GM12878 (cell line): Measurements from ENCODE around the gene ZNF777. TPM values are rescaled to one million over a fixed set of nuclear protein-coding genes. Genes with fewer than 3 reads are reported as not detected.

ENCODE experiments used
- CHD2 ChIP-seq: IDR thresholded peaks from 2 replicates; pipeline ENCODE4 v1.6.1; 2011; ENCODE audit warnings: low read depth, low read length, improper control_type of control experiment, borderline replicate concordance
- CHD4 ChIP-seq: fragments of 200-600 bp; sonication (generic); IDR thresholded peaks from 2 replicates; pipeline ENCODE4 v1.6.1; 2016; ENCODE audit warnings: mild to moderate bottlenecking
- FOXM1 ChIP-seq: IDR thresholded peaks from 2 replicates; pipeline ENCODE4 v1.6.1; 2012; ENCODE audit warnings: low read depth, mild to moderate bottlenecking, inconsistent platforms, low read length, moderate library complexity
- IKZF1 ChIP-seq: fragments of 450-650 bp; conservative IDR thresholded peaks from 2 replicates; pipeline ENCODE4 v1.6.1; 2017; ENCODE audit warnings: antibody characterized with exemption, mild to moderate bottlenecking
- PAX5 ChIP-seq: IDR thresholded peaks from 2 replicates; pipeline ENCODE4 v1.6.1; 2011; ENCODE audit warnings: low read depth, low read length, borderline replicate concordance
- POU2F2 ChIP-seq: IDR thresholded peaks from 3 replicates; pipeline ENCODE4 v1.6.1; 2011; ENCODE audit warnings: low read depth, mild to moderate bottlenecking, low read length, borderline replicate concordance
- SMAD1 ChIP-seq: fragments of 450-650 bp; IDR thresholded peaks from 2 replicates; pipeline ENCODE4 v1.6.1; 2018; ENCODE audit warnings: mild to moderate bottlenecking, low read depth; ENCODE audit not compliant: partially characterized antibody
- TCF7 ChIP-seq: IDR thresholded peaks from 2 replicates; pipeline ENCODE4 v1.6.1; 2014; ENCODE audit warnings: antibody characterized with exemption, borderline replicate concordance
- ZNF592 ChIP-seq: fragments of 450-650 bp; IDR thresholded peaks from 2 replicates; pipeline ENCODE4 v1.6.1; 2017; ENCODE audit warnings: mild to moderate bottlenecking, moderate library complexity
- polyA plus RNA-seq, 11 experiments: library from polyadenylated mRNA; depleted of rRNA in 4 of 11; unstranded in 6 of 11; stranded (reverse) in 5 of 11; fragments of >200 nt; fragmentation: Nextera tagmentation in 4 of 11; fragmentation: Illumina TruSeq in 1 of 11; extraction: Ambion mirVana in 4 of 11; extraction: Trizol in 1 of 11; gene quantifications; 1 replicate in 1 of 11; 2 replicates in 10 of 11; pipeline versions ENCODE4 v1.2.1 to v1.2.3, GENCODE V29; 2011 to 2016; ENCODE audit warnings: inconsistent platforms in 2 of 11, missing spikeins in 2 of 11, low read depth in 1 of 11
- total RNA-seq, 4 experiments: library from RNA; depleted of rRNA in 3 of 4; stranded (reverse); fragments of >200 nt in 3 of 4; fragmentation: Illumina TruSeq in 1 of 4; extraction: Trizol in 1 of 4; gene quantifications; 2 replicates each; pipeline versions ENCODE4 v1.2.1 to v1.2.3, GENCODE V29; 2013 to 2021
- TF ChIP-seq, protein P1 (sequence below): IDR thresholded peaks from 2 replicates; pipeline ENCODE4 v1.6.1; 2012; ENCODE audit warnings: mild to moderate bottlenecking, low read depth, low read length

ZNF777 gene
- total and polyA plus RNA-seq, 10 of the 15 experiments (the other 5 are each of a cell fraction or from before 2014, with no cell fraction given) = 0.03 to 16.0 (median 3.7) TPM

- TF ChIP-seq ZNF592 (no peak), SMAD1 (no peak), PAX5 (no peak), POU2F2 (no peak), CHD4 (no peak), IKZF1 (no peak), CHD2 (no peak), TCF7 (no peak), FOXM1 (no peak)
- TF ChIP-seq, protein P1, sequence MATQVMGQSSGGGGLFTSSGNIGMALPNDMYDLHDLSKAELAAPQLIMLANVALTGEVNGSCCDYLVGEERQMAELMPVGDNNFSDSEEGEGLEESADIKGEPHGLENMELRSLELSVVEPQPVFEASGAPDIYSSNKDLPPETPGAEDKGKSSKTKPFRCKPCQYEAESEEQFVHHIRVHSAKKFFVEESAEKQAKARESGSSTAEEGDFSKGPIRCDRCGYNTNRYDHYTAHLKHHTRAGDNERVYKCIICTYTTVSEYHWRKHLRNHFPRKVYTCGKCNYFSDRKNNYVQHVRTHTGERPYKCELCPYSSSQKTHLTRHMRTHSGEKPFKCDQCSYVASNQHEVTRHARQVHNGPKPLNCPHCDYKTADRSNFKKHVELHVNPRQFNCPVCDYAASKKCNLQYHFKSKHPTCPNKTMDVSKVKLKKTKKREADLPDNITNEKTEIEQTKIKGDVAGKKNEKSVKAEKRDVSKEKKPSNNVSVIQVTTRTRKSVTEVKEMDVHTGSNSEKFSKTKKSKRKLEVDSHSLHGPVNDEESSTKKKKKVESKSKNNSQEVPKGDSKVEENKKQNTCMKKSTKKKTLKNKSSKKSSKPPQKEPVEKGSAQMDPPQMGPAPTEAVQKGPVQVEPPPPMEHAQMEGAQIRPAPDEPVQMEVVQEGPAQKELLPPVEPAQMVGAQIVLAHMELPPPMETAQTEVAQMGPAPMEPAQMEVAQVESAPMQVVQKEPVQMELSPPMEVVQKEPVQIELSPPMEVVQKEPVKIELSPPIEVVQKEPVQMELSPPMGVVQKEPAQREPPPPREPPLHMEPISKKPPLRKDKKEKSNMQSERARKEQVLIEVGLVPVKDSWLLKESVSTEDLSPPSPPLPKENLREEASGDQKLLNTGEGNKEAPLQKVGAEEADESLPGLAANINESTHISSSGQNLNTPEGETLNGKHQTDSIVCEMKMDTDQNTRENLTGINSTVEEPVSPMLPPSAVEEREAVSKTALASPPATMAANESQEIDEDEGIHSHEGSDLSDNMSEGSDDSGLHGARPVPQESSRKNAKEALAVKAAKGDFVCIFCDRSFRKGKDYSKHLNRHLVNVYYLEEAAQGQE = no peak
- TF ChIP-seq, all 136 proteins: peak for 0
Observed at GRCh38 chr7:149456506-149457421, 4.1 kb downstream of the ZNF777 start (continued).
